Tibial nerve (tissue), 3 donors: ENCODE data around the gene GOLGA2.

Source experiments
- CTCF ChIP-seq, 5 experiments: fragments of 200-600 bp in 3 of 5; fragments of 450-650 bp in 2 of 5; sonication (generic) in 3 of 5; IDR thresholded peaks; one replicate each; pipeline ENCODE4 v1.5.1; 2016 to 2019; ENCODE audit warnings: antibody characterized with exemption in 5 of 5, mild to moderate bottlenecking in 3 of 5, moderate library complexity in 2 of 5
- POLR2A ChIP-seq, 2 donors: fragments of 450-650 bp; IDR thresholded peaks; one replicate each; pipeline ENCODE4 v1.6.1; 2017; ENCODE audit warnings: antibody characterized with exemption in 2 of 2, mild to moderate bottlenecking in 2 of 2, moderate library complexity in 2 of 2

DNA sequence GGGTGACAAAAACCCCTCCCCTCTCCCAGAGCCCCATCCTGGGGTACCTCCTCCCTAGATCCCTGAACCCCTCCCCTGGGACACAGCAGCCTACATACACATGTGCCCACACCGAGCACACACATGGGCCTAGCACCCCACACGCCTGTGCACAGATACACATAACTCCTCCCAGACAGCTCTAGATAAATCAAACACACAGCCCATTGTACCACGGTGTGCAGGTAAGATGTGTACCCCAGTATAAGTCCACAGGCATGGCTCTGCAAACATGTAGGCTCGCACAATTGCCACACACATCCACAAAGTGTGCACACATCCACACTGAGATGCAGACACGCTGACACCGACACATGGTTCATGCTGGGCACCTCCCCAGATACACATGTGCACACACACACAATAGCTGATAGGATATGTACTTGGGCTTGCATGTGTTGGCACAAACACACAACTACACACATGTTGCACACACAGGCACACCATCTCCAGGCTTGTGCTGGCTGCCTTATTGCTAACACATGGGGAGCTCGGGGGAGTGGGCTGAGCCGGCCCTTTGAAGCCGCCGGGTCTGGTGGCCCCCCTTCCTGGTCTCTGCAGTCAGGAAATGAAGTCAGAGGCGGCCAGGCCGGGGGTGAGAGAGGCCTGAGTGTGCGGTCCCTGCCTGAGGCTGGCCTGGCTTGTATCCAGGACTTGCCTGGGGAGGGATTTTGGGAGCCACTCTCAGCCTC is 30.2 kb downstream of the GOLGA2 start:
- TF ChIP-seq CTCF (IDR thresholded peaks at IDR 0.05), result no peak
- TF ChIP-seq POLR2A (IDR thresholded peaks at IDR 0.05), result no peak
